Hepatocyte (in vitro differentiated cells): ENCODE data around the gene NPTXR.

Experiments
- CTCF ChIP-seq: fragments of 200-600 bp; sonication (generic); IDR thresholded peaks from 2 replicates; pipeline ENCODE4 v1.5.1; 2016; ENCODE audit warnings: antibody characterized with exemption, mild to moderate bottlenecking; ENCODE audit not compliant: poor library complexity
- EZH2 ChIP-seq: fragments of 200-600 bp; sonication (generic); IDR thresholded peaks from 2 replicates; pipeline ENCODE4 v1.6.1; 2016; ENCODE audit warnings: antibody characterized with exemption, mild to moderate bottlenecking, borderline replicate concordance
- EZH2phosphoT487 ChIP-seq: fragments of 200-600 bp; sonication (generic); IDR thresholded peaks from one replicate; pipeline ENCODE4 v1.6.1; 2018; ENCODE audit warnings: antibody characterized with exemption, mild to moderate bottlenecking, low read depth, moderate library complexity; ENCODE audit not compliant: unreplicated experiment, severe bottlenecking

DNA sequence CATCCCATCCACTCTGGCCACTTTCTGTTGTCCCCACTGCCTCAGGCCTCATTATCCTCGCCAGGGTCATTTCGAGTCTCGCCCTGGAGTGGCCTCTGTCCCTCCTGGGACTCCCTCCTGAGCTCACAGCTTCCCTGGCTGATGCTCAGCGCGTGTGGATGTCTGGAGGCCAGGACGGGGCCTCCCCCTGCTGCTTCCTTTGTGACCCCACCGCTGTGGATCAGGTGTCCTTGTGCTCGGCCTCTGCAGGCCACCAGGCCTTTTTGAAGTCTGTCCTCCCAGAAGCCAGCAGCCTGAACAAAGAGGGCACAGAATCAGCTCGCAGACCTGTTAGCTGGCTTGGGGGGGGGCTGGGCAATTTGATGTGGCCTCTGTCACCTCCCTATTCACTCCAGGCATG, 14.7 kb upstream of the NPTXR start:
- TF ChIP-seq EZH2phosphoT487 (no peak), CTCF (no peak), EZH2 (no peak)
